ENCODE results near the gene ALDH9A1.

GRCh38 chr1:165699577-165699976 is 1.2 kb upstream of the ALDH9A1 start:
- TF ChIP-seq CTCF (IDR thresholded peaks at IDR 0.05 in 2 of 3, conservative IDR thresholded peaks at IDR 0.05 in 1 of 3; ENCODE audit: control insufficient read depth in 2 of 3, extremely low read depth in 1 of 3, insufficient read depth in 1 of 3, low read depth in 3 of 3, low read length in 3 of 3) (0 out of 6 replicates have a peak, but pooled peaks of 1 of the 3 experiments have one; percentile 4), EZH2 (IDR thresholded peaks at IDR 0.05; ENCODE audit: borderline replicate concordance, control insufficient read depth, low read depth, low read length) (no peak), CREB1 (IDR thresholded peaks at IDR 0.05; ENCODE audit: low read depth) (no peak), SP1 (IDR thresholded peaks at IDR 0.05; ENCODE audit: low read depth, low read length) (no peak), POLR2A (IDR thresholded peaks at IDR 0.05; ENCODE audit: low read depth, low read length) (no peak), MAX (IDR thresholded peaks at IDR 0.05; ENCODE audit: low read depth, low read length) (no peak), NR2C1 (IDR thresholded peaks at IDR 0.05) (no peak), NRF1 (conservative IDR thresholded peaks at IDR 0.05; ENCODE audit: low read depth, low read length) (no peak)

Data from GM12878 (cell line).